ENCODE data around the gene CACNA2D1. TPM values are rescaled to one million over a fixed set of nuclear protein-coding genes. Genes with fewer than 3 reads are reported as not detected.

Gene CACNA2D1
- polyA plus RNA-seq, 1 experiment = 6.0 TPM

GRCh38 chr7:81949306-81949705 lies 494.3 kb downstream of the CACNA2D1 start:
- ChIA-PET POLR2A (no interaction called here), CTCF (no interaction called here)
- no peak for TF ChIP-seq CTCF (IDR thresholded peaks at IDR 0.05; ENCODE audit: insufficient read depth, low read depth, low read length)
- no peaks in the 10 kb centered on the region for H3K36me3 ChIP-seq (ENCODE audit: control insufficient read depth, insufficient read depth, low read length)
- no peak for DNase-seq (ENCODE audit: low read depth)
- H3K27me3 ChIP-seq (ENCODE audit: control insufficient read depth, insufficient read depth, low read length) = no peaks in the 10 kb centered on the region
- no peak overlapping the region for H3K4me3 ChIP-seq (ENCODE audit: low read depth, low read length)

GRCh38 chr7:81944058-81944457 lies 499.5 kb downstream of the CACNA2D1 start:
- no peak for TF ChIP-seq CTCF (IDR thresholded peaks at IDR 0.05; ENCODE audit: insufficient read depth, low read depth, low read length)
- H3K27me3 ChIP-seq (ENCODE audit: control insufficient read depth, insufficient read depth, low read length) = no peaks in the 10 kb centered on the region
- no peak overlapping the region for H3K4me3 ChIP-seq (ENCODE audit: low read depth, low read length)
- POLR2A ChIA-PET = interaction anchor here (0.6 kb wide), 1 partner anchor 32 kb away, joined by 4 read pairs; no protein-coding TSS in a partner anchor
- H3K36me3 ChIP-seq (ENCODE audit: control insufficient read depth, insufficient read depth, low read length) = no peaks in the 10 kb centered on the region
- no peak for DNase-seq (ENCODE audit: low read depth)
- CTCF ChIA-PET = no interaction called here

GRCh38 chr7:81937091-81937490 lies 506.5 kb downstream of the CACNA2D1 start:
- Histone ChIP-seq H3K27me3 (ENCODE audit: control insufficient read depth, insufficient read depth, low read length) (no peaks in the 10 kb centered on the region), H3K4me3 (ENCODE audit: low read depth, low read length) (no peak overlapping the region), H3K36me3 (ENCODE audit: control insufficient read depth, insufficient read depth, low read length) (no peaks in the 10 kb centered on the region)
- DNase-seq (ENCODE audit: low read depth) = no peak
- TF ChIP-seq CTCF (IDR thresholded peaks at IDR 0.05; ENCODE audit: insufficient read depth, low read depth, low read length) = no peak
- POLR2A ChIA-PET = no interaction called here
- CTCF ChIA-PET = no interaction called here

GRCh38 chr7:81934596-81935301 lies 508.8 kb downstream of the CACNA2D1 start:
- Histone ChIP-seq H3K4me3 (ENCODE audit: low read depth, low read length) (no peak overlapping the region), H3K27me3 (ENCODE audit: control insufficient read depth, insufficient read depth, low read length) (no peaks in the 10 kb centered on the region), H3K36me3 (ENCODE audit: control insufficient read depth, insufficient read depth, low read length) (no peaks in the 10 kb centered on the region)
- ChIA-PET POLR2A (no interaction called here), CTCF (no interaction called here)
- no peak for TF ChIP-seq CTCF (IDR thresholded peaks at IDR 0.05; ENCODE audit: insufficient read depth, low read depth, low read length)
- DNase-seq (ENCODE audit: low read depth) = no peak

- no peak for DNase-seq (ENCODE audit: low read depth)
- TF ChIP-seq CTCF (IDR thresholded peaks at IDR 0.05; ENCODE audit: insufficient read depth, low read depth, low read length) = no peak
- POLR2A ChIA-PET = no interaction called here
- CTCF ChIA-PET = no interaction called here
- Histone ChIP-seq H3K27me3 (ENCODE audit: control insufficient read depth, insufficient read depth, low read length) (no peaks in the 10 kb centered on the region), H3K4me3 (ENCODE audit: low read depth, low read length) (no peak overlapping the region), H3K36me3 (ENCODE audit: control insufficient read depth, insufficient read depth, low read length) (no peaks in the 10 kb centered on the region)
These were observed 510.6 kb downstream of the CACNA2D1 start for GRCh38 chr7:81932936-81933335.
